ENCODE results near the gene HBS1L.

Gene HBS1L

DNA sequence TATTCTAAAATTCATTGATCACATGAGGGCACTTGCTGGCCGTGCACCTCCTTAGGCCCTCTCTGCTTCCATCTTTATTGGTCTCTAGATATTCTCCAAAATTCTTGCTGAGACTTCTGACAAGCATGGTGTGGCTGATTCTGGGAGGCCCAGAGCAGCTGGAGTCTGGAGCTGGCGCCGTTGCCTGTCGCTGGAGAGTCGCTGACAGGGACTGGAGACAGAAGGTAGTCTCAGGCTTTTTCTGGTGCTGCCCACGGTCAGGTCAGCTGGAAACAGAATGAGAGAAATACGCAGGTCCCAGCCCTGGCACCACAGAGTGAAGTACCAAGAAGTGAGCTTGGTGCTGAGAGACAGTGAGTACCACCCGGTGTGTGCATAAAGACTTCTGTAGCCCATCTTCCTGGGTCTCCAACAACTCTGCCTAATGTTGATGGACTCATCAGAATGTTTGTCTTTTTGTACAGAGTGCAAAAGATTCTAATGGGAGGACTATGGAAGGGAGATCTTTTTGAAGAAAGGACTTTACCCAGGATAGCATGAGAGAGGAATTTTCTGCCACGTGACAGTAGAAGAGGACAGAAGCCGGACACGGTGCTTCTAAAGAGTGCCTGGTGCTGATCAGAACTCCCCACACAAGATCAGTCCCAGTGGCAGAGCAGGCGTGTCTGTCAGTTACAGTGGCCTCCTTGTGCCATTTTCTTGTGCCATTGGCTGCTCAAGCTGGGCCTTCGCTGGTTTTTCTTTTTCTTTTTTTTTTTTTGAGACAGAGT, 102.9 kb downstream of the HBS1L start:
- no peak for DNase-seq (ENCODE audit: low read depth in 2 of 2, low spot score in 1 of 2)

DNA sequence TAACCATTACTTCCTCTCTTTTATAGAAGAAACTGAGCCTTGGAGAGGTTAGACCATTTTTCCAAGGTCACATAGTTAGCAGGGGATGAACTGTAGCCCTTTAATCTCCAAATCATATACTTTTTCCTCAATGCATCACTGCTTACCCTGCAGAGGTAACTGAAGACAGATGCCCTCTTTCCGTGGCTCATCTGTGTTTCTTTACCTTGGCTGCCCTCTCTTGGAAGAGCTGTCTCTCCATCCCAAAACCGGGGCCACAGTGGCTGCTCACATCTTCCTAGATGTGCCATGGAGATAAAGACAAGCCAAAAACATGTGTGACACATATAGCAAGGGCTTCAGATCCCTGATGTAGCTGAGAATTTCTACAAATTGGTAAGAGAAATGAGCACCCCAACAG, 104.1 kb downstream of the HBS1L start:
- DNase-seq (ENCODE audit: low read depth in 2 of 2, low spot score in 1 of 2), result no peak

DNA sequence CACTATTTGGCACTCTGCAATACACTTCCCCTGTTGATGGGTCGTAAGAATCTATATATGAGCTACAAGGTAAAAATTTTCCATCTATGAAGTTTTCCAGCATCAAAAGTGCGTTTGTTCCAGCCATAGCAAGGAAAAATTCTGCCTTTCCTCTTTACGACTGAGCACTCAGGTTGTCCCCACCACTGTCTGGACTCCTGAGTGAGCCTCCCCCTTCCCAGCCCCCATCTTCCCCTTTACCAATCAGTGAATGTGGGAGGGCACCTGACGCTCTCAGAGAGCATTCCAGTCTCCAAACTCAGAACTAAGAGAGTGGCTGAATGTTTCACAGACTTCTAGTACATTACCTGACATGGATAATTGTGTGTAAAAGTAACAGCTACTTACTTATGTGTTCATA, 104.7 kb downstream of the HBS1L start, which contains the start of gene ALDH8A1:
Gene ALDH8A1 (minus strand): TSS at position 175 of the 400 bp plus-strand sequence. CDS start 48 bp downstream, at position 127.
- no peak for DNase-seq (ENCODE audit: low read depth in 2 of 2, low spot score in 1 of 2)

DNA sequence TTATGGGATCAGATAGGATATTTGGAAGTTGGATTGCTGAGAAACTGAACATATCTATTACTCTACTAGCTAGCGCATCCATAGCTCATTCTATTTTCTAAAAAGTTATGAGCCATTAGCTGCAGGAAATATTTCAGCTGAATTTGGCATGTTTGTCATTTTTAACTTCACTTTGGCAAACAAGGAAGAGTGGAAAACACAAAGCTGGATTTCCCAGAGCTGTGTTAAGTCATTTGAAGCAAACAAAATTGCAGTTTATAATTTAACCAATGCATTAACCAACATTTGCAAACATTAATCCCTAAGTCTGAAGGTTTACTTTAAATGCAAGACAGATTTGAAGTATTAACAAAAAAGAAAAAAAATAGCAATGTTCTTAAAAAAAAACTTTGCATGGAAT, 105.9 kb downstream of the HBS1L start:
- no peak for DNase-seq (ENCODE audit: low read depth in 2 of 2, low spot score in 1 of 2)

GRCh38 chr6:134948142-134948541, 106.5 kb downstream of the HBS1L start:
- DNase-seq (ENCODE audit: low read depth in 2 of 2, low spot score in 1 of 2), result no peak

DNA sequence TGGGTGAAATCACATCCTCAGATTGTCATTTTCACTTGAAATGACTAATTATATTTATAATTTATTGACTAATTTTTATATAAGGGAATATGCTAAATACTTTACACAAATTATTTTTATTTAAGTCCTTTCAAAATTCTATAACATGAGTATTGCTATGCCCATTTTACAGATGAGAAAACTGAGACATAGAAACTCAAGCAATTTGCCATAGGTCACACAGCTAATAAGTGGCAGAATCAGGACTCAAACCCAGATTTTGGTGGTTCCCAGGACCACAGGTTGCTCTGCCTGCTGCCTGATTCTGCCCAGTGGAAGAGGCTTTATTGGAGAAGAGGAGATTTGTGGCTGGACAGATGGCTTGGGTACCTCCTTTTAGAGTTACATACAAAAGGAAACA, 109.6 kb downstream of the HBS1L start:
- DNase-seq (ENCODE audit: low read depth in 2 of 2, low spot score in 1 of 2), result no peak

GRCh38 chr6:134943522-134944111, 111.0 kb downstream of the HBS1L start:
- DNase-seq (ENCODE audit: low read depth in 2 of 2, low spot score in 1 of 2), result no peak

DNA sequence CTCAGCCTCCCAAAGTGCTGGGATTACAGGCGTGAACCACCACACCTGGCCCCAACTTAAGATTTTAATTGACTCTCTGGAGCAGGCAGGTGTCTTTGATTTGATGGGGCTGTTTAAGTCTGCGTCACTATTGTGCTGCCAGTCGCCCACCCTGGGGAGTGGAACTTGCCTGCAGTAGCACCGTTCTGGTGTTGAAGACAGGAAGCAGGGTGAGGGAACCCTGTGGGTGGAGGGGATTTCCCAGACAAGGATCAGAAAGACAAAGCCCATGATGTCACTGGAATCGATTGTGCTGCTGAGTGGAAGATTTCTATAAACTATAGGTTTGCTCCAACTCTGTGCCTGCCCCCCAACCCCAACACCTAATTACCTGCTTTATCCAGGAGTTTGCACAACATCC, 115.7 kb downstream of the HBS1L start:
- DNase-seq (ENCODE audit: low read depth in 2 of 2, low spot score in 1 of 2), result peak; percentile 33 to 43

DNA sequence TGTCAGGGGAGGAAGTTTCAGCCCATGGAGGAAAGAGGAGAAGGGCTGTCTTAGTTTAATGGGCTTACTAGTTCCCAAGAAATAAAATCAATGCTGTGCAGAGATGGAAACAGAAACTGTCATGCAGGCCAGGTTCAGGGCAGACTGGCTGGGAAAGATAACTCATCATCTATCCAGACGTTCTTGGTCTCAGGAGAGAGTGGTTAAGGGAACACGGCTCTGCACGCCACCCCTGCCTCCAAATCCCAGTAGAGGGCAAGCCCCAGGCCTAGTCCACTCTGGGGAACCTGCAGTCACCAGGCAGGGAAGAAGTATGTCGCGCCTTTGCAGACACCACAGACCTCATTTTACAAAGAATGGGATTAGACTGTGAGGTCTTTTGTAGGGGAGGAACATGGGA, 117.2 kb downstream of the HBS1L start:
- no peak for DNase-seq (ENCODE audit: low read depth in 2 of 2, low spot score in 1 of 2)

DNA sequence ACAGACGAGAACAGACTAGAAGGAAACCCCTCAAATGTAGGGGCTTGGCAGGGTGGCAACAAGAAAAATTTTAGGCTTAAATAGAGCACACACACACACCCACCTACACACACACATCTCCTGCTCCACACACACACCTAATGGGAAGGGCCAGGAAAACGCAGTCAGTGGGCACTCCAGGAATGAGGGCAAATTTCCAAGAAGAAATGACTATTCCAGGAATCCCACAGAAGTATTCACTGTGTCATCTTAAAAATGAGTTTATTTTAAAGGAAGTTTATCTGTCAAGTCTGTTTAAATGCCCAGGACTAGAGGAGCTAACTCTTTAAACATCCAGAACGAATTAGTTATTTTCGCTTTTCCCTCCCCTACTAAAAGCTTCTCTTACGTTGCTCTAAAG, 117.7 kb downstream of the HBS1L start:
- DNase-seq (ENCODE audit: low read depth in 2 of 2, low spot score in 1 of 2), result no peak

GRCh38 chr6:134936476-134936875, 118.1 kb downstream of the HBS1L start:
- DNase-seq (ENCODE audit: low read depth in 2 of 2, low spot score in 1 of 2), result no peak

GRCh38 chr6:134934793-134935485, 119.7 kb downstream of the HBS1L start:
- DNase-seq (ENCODE audit: low read depth in 2 of 2, low spot score in 1 of 2), result no peak

GRCh38 chr6:134932535-134933470, 121.8 kb downstream of the HBS1L start:
- DNase-seq (ENCODE audit: low read depth in 2 of 2, low spot score in 1 of 2), result no peak

GRCh38 chr6:134932098-134932497, 122.5 kb downstream of the HBS1L start:
- DNase-seq (ENCODE audit: low read depth in 2 of 2, low spot score in 1 of 2), result no peak

- DNase-seq (ENCODE audit: low read depth in 2 of 2, low spot score in 1 of 2), result no peak
These were observed 124.2 kb downstream of the HBS1L start for GRCh38 chr6:134930463-134930862.

- DNase-seq (ENCODE audit: low read depth in 2 of 2, low spot score in 1 of 2), result no peak
These were observed 126.3 kb downstream of the HBS1L start for GRCh38 chr6:134928151-134928900.

- DNase-seq (ENCODE audit: low read depth in 2 of 2, low spot score in 1 of 2), result no peak
These were observed 128.8 kb downstream of the HBS1L start for GRCh38 chr6:134925800-134926199.

- no peak for DNase-seq (ENCODE audit: low read depth in 2 of 2, low spot score in 1 of 2)
These were observed 132.8 kb downstream of the HBS1L start for GRCh38 chr6:134921721-134922261.

GRCh38 chr6:134921276-134921675, 133.3 kb downstream of the HBS1L start:
- DNase-seq (ENCODE audit: low read depth in 2 of 2, low spot score in 1 of 2), result no peak

DNA sequence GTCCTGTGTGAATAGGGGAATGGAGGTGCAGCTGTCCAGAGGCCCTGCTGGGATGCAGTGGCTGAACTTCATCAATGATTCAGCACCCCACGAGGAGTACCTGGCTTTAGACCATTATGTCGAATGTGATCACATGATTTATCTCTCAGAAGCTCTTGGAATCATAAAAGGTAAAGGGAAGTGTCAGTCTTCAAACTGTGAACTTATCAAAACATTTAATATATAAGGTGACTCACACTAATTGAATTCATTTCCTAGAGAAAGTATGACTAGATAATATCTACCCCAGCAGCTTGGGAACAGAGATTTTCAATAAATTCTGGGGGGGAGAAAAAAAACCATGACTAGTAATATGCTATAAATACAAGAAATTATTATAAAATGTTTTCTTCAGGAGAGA, 134.2 kb downstream of the HBS1L start:
- DNase-seq (ENCODE audit: low read depth in 2 of 2, low spot score in 1 of 2), result no peak

Measured in stimulated activated CD8-positive, alpha-beta memory T cell treated with anti-CD3 and anti-CD28 coated beads, Interleukin-4, amount 100 ng/mL, for 4 hours (primary cell).